Stimulated activated CD4-positive, alpha-beta T cell treated with anti-CD3 and anti-CD28 coated beads, TNF-alpha, amount 100 ng/mL, for 24 hours (primary cell): ENCODE measurements around the gene HJURP.
"Not testable (repeated sequence)": the region's sequence is repeated elsewhere in the genome, so short reads cannot be mapped to it uniquely, and the experiment has no call there.

Experiments used
- DNase-seq, 3 experiments: peaks; one replicate each; pipeline ENCODE4 v3.0.0-alpha.2; 2020; ENCODE audit warnings: low read depth in 3 of 3

Gene HJURP, protein sequence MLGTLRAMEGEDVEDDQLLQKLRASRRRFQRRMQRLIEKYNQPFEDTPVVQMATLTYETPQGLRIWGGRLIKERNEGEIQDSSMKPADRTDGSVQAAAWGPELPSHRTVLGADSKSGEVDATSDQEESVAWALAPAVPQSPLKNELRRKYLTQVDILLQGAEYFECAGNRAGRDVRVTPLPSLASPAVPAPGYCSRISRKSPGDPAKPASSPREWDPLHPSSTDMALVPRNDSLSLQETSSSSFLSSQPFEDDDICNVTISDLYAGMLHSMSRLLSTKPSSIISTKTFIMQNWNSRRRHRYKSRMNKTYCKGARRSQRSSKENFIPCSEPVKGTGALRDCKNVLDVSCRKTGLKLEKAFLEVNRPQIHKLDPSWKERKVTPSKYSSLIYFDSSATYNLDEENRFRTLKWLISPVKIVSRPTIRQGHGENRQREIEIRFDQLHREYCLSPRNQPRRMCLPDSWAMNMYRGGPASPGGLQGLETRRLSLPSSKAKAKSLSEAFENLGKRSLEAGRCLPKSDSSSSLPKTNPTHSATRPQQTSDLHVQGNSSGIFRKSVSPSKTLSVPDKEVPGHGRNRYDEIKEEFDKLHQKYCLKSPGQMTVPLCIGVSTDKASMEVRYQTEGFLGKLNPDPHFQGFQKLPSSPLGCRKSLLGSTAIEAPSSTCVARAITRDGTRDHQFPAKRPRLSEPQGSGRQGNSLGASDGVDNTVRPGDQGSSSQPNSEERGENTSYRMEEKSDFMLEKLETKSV

GRCh38 chr2:233854241-233854981, at the start of gene HJURP:
HJURP (minus strand) TSS chr2:233854535; CDS start chr2:233854500, 35 bp downstream.
- peak; percentile 77 to 91 (median 86) for DNase-seq

DNA sequence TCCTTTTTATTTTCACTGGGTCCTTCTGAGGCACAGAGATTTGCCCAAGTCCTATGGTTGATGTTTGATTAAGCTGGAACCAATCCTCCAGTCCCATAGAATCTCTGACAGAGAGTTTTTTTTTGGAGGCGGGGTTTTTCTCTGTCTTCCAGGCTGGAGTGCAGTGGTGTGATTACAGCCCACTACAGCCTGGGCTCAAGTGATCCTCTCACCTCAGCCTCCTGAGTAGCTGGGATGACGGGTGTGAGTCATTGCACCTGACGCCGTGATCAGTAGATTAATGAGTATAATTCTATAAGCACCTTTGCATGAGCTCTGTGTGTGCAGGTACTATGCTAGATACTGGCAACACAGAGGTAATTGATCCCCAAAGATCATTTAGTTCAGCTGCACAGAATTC, 47.5 kb upstream of the HJURP start:
- no peak for DNase-seq

- no peak for DNase-seq
Observed at GRCh38 chr2:233901367-233901766, 47.0 kb upstream of the HJURP start.

DNA sequence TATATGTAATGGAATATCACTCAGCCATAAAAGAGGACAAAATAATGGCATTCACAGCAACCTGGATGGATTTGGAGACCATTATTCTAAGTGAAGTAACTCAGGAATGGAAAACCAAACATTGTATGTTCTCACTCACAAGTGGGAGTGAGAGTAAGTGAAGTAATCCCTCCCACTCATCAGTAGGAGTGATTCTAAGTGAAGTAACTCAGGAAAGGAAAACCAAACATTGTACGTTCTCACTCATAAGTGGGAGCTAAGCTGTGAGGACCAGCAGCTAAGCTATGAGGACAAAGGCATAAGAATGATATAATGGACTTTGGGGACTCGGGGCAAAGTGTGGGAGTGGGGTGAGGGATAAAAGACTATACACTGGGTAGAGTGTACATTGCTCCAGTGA, 41.9 kb upstream of the HJURP start:
- not testable (repeated sequence) for DNase-seq

- DNase-seq, result no peak
Observed at GRCh38 chr2:233892793-233893192, 38.5 kb upstream of the HJURP start.

- no peak for DNase-seq
Observed at GRCh38 chr2:233882353-233882752, 28.0 kb upstream of the HJURP start.

DNA sequence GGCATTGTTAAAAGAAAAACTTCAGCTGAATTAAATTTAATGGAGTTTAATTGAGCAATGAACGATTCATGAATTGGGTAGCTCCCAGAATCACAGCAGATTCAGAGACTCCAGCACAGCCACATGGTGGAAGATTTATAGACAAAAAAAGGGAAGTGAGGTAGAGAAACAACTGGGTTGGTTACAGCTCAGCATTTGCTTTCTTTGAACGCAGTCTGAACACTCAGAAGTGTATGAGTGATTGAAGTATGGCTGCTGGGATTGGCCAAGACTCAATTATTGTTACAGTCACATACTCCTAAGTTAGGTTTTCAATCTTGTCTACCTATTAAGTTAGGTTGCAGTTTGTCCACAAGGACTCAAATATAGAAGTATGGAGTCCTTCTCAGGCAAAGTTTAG, 17.8 kb upstream of the HJURP start:
- not testable (repeated sequence) for DNase-seq

GRCh38 chr2:233871432-233871831, 17.1 kb upstream of the HJURP start:
- DNase-seq, result no peak

DNA sequence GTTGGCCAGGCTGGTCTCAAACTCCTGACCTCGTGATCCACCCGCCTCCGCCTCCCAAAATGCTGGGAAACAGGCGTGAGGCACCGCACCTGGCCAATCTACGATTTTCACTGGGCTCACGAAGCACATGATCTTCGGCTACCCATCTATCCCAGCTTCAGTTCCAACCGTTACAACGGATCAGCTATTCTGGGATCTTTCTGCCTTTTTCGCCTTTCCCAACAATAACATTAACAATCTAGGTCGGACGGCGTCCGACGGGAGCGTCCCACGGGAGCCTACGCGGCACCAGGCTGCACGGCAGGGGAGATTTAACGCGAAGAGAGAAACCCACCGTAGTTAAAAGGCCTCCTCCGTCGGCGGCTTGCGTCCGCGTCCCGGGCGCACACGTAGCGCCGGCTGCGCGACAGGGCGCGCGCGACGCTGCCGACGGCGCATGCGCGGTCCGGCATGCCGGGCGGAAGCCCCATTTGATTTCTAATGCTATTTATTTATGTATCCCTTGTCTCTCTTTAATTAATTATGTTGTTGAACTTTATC, 13.7 kb upstream of the HJURP start, which contains the start of gene MSL3B:
Gene MSL3B (minus strand): TSS at position 394 of the 540 bp plus-strand sequence.
- peak; percentile 20 to 44 (median 24) for DNase-seq

DNA sequence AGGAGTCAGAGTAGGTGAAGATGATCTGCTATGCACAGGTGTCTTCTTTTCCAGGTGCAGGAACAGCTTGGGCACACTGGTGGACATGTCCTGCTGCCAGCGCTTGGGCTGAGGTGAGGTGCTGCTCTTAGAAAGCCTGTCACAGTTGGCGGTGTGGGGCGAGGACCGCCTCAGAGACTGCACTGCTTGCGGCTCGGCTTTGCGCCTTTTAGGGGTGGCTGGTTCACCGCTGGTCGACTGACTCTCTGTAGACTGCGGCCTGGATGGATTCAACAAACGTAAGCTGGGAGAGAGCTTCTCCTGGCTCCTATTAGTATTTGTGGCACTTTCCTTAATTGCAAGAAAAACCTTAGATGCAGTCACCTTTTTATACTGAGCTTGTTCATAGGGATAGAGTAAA, 12.1 kb upstream of the HJURP start:
- no peak for DNase-seq

DNA sequence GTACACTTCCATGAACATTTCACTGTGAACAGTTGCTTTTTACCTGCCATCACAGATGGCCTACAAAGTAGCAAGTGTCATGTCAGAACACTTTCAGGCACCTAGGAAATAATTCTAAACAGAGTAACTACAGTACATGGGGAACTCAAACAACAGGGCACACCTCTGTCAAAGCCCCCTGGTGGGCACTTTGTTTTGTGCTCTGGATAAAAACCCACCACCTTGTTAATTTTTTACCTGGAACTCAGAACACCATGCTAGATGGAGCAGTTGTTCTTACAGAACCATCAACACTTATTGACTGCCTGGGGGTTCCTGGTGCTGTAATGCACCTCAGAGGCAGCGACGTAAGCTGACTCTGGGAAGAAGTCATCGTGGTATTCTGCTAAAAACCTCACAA, 11.5 kb upstream of the HJURP start:
- DNase-seq, result no peak

DNA sequence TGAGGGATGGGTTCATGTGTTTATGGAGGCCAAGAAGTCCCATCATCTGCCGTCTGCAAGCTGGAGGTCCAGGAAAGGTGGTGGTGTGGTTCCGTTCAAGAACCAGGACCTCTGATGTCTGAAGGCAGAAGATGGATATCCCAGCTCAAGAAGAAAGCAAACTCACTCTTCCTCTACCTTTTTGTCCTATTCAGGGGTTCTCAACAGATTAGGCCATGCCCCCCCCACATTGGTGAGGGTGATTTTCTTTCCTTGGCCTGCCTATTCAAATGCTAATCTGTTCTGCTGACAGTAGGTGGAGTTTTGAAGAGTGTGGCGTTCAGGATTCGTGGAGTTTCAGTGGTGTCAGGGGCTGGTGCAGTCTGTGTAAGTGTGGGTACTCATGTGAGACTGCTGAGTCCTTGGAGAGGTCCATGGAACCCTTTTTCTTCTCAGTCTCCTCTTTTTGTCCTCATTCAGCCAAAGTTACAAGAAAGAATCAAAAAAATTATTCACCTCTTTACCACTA, 8.0 kb upstream of the HJURP start:
- DNase-seq, result no peak

DNA sequence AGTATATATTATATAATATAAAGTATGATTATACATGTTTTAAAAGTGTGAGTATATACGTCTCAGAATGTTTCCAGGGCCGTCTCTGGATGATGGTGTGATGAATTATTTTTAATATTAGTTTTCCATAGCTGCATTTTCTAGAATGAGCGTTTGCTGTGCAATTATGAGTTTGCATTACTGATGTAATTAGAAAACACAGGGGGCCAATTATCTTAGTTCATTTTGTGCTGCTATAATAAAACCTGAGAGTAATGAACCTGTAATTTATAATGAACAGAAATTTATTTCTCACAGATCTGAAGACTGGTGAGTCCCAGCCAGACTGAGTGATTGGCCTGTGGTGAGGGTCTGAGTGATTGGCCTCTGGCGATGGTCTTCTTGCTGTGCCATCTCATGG, 4.0 kb upstream of the HJURP start:
- no peak for DNase-seq

DNA sequence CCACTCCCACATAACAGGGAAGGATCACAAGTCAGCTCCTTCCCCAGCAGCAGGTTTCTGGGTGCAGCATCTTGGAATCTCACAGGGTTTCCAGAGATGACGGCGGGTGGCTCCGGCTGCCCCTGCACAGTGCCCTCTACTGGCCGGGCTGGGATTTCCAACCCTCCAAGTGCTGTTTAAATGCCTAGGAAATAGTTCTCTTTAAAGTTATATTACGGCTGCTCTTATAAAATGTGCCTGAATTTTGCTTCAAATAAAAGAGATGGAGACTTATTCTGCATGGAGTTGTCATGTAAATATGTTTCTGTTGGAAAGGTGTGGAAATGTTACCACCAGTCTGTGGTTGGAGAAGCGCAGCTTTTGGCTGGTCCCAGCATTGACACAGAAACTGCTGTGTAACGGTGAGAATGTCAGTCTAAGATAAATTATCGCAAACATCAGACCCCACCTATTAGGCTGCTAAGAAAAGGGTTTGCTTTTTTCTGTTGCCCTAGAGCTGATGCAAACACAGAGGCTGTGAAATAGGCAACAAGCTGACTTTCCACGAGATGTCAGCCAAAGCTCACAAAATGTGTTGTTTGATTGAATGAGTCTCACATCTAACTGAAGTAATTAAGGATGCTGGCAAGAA, 3.3 kb upstream of the HJURP start:
- DNase-seq, result peak; percentile 18 to 60 (median 28)

GRCh38 chr2:233856184-233856583, 1.8 kb upstream of the HJURP start:
- no peak for DNase-seq

DNA sequence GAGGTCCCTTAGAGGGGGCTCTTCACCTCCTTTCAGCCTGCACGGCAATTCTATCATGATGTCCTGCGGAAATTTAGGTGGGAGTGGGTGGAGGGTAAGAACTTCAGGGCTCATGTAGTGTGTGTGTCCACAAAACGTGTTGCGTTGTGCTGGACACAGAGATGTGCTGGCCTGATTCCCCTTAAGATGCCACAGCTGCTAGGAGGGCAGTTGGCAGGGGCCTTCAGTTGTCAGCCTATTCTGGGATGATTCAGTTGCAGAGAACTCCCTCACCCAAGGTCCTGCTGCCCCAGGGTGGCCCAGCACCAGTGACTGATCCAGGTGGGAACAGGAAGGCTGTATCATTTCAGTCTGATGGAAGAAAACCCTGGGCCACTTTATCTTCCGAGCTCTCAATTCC, 1.0 kb upstream of the HJURP start:
- DNase-seq, result no peak

- DNase-seq, result no peak
Observed at GRCh38 chr2:233853883-233854240, 473 bp downstream of the HJURP start.

DNA sequence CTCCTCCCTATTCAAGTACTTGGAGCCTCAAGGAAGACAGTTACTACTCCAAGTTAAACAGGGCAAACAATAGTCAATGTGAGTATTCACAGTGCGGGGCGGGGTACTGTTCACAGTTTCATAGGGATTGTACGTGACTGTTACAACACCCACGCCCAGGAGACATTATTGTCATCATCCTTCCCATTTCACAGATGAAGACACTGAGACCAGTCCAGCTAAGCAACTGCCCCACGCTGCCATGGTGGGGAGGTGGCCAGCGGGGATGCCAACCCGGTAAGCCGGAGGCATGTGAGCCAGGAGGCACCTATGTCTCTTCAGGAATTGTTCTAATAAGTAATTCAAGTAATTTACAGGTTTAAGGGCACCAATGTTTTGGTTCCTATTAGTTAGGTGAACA, 982 bp downstream of the HJURP start:
- no peak for DNase-seq

- DNase-seq, result no peak
Observed at GRCh38 chr2:233852056-233852455, 2.3 kb downstream of the HJURP start.

- no peak for DNase-seq
Observed at GRCh38 chr2:233851169-233851568, 3.2 kb downstream of the HJURP start.

DNA sequence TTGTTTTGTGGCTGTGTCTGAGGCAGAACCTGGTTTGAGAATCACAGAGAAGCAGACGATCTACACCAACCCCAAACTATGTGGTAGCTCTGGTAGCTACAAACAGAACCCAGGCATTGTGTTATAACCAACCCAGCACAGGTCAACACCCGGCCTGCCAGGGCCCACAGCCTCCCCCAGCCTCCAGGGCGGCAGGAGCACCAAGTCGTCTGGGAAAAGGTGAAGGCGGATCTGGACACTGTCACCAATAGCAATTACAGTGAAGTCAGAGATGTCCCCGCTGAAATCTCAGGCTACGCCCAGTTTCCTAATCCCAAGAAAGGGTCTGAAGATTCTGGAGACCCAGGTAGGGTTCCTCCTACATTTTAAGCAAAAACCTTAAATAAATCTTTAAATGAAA, 3.6 kb downstream of the HJURP start:
- no peak for DNase-seq
